ENCODE measurements around the gene NSMCE1. TPM values are rescaled to one million over a fixed set of nuclear protein-coding genes. Genes with fewer than 3 reads are reported as not detected.

NSMCE1 gene
- total RNA-seq, 1 donor from 2014 or later: 21.0 TPM

DNA sequence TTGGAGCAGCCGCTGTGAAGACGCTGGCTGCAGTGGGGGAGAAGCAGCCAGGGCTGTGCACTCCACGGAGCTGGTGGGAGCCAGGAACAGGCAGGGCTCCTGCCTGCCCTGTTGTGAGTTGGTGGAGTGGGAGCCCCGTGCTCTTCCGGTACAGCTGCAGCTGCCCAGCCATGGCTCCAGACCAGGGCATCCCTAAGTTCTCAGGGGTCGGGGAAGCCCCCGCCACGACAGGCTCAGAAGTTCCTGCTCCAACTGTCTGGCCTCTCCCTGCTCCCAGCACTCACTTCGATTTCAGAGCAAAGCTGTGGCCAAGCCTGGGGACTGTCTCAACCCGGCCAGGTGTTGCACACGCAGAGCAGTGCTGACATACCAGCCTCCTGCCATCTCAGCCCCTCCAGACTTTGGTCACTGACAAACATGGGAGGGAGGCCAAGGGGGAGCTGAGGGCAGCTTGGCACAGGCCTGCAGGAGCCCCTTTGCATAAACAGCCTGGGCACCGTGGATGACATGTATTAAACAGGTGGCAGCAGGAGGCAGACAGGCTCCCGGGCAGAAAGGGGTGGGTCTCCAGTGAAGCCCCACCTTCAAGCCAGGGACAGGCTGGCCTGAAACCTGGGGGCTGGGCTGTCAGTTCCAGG, 79.1 kb downstream of the NSMCE1 start:
- Mint-ChIP-seq H3K4me1 (ENCODE audit: unreplicated experiment) (no peaks in the 10 kb centered on the region), H3K9me3 (ENCODE audit: unreplicated experiment) (no peaks in the 10 kb centered on the region), H3K36me3 (ENCODE audit: low read depth, unreplicated experiment) (no peaks in the 10 kb centered on the region), H3K27ac (ENCODE audit: unreplicated experiment) (no peak overlapping the region), H3K27me3 (ENCODE audit: unreplicated experiment) (no peaks in the 10 kb centered on the region), H3K4me3 (ENCODE audit: unreplicated experiment) (no peak overlapping the region)
- TF ChIP-seq, protein P1, sequence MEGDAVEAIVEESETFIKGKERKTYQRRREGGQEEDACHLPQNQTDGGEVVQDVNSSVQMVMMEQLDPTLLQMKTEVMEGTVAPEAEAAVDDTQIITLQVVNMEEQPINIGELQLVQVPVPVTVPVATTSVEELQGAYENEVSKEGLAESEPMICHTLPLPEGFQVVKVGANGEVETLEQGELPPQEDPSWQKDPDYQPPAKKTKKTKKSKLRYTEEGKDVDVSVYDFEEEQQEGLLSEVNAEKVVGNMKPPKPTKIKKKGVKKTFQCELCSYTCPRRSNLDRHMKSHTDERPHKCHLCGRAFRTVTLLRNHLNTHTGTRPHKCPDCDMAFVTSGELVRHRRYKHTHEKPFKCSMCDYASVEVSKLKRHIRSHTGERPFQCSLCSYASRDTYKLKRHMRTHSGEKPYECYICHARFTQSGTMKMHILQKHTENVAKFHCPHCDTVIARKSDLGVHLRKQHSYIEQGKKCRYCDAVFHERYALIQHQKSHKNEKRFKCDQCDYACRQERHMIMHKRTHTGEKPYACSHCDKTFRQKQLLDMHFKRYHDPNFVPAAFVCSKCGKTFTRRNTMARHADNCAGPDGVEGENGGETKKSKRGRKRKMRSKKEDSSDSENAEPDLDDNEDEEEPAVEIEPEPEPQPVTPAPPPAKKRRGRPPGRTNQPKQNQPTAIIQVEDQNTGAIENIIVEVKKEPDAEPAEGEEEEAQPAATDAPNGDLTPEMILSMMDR (IDR thresholded peaks at IDR 0.05; ENCODE audit: unreplicated experiment): no peak
- no peak for DNase-seq (ENCODE audit: low spot score)

DNA sequence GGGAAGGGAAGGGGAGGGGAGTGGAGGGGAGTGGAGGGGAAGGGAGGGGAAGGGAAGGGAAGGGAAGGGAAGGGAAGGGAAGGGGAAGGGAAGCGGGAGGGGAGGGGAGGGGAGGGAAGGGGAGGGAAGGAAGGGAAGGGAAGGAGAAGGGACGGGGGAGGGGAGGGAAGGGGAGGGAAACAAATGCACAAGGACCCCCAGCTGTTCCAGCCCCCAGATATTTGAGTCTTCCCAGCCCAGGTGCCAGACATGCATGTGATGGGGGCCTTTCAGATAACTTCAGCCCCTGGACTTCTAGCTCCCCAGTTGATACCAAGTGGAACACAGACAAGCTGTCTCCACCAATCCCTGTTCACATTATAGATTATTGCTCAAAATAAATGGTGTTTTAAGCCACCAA, 79.9 kb downstream of the NSMCE1 start:
- Mint-ChIP-seq H3K27ac (ENCODE audit: unreplicated experiment) (no peak overlapping the region), H3K4me1 (ENCODE audit: unreplicated experiment) (no peaks in the 10 kb centered on the region), H3K9me3 (ENCODE audit: unreplicated experiment) (no peaks in the 10 kb centered on the region), H3K36me3 (ENCODE audit: low read depth, unreplicated experiment) (no peaks in the 10 kb centered on the region), H3K4me3 (ENCODE audit: unreplicated experiment) (peak overlapping the region; percentile 18), H3K27me3 (ENCODE audit: unreplicated experiment) (no peaks in the 10 kb centered on the region)
- TF ChIP-seq, protein P1 (IDR thresholded peaks at IDR 0.05; ENCODE audit: unreplicated experiment): no peak
- DNase-seq (ENCODE audit: low spot score): no peak

DNA sequence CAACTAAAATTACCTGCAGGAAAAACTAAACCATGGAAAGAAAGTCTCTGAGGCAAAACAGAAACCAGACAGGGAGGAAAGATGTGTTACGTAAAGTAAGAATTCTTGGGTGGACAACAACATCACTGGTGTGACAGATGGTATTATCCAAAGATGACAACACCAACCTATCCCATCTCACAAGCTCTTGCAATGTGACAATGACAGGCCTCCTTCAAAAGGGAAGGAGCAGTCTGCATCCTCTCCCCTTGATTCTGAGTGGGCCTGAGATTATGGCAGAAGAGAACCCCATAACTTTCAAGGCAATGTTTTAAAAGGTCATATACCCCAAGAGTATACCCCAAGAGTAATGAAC, 82.8 kb downstream of the NSMCE1 start:
- Mint-ChIP-seq H3K27ac (ENCODE audit: unreplicated experiment) (no peak overlapping the region), H3K27me3 (ENCODE audit: unreplicated experiment) (no peaks in the 10 kb centered on the region), H3K4me1 (ENCODE audit: unreplicated experiment) (no peaks in the 10 kb centered on the region), H3K36me3 (ENCODE audit: low read depth, unreplicated experiment) (no peaks in the 10 kb centered on the region), H3K4me3 (ENCODE audit: unreplicated experiment) (no peak overlapping the region), H3K9me3 (ENCODE audit: unreplicated experiment) (no peaks in the 10 kb centered on the region)
- DNase-seq (ENCODE audit: low spot score): no peak
- TF ChIP-seq, protein P1 (IDR thresholded peaks at IDR 0.05; ENCODE audit: unreplicated experiment): no peak

DNA sequence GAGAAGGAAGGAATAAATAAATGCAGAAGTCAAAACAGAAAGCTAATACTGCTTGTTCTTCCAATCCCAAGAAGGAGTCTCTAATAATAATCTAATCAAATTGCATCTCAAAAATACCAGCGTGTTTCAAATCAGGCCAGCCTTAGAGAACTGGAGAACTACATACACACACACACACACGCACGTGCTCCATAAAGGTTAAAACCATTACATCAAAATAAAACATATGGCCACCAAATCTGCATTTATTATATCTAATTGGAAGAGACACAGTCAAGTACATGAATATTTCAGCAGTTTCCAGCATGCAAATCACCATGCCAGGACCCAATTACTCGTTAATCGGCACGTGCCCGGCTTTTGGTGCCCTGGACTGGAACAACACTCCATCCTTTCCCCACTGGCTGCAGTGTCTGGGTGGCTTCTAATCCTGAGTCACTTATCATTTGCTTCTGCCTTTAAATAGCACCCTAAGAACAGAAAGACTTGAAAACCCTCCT, 85.6 kb downstream of the NSMCE1 start:
- H3K4me1 Mint-ChIP-seq (ENCODE audit: unreplicated experiment): peaks cover 12% of the 10 kb centered on the region

More for the DNA sequence above, 85.6 kb downstream of the NSMCE1 start:
- Mint-ChIP-seq H3K27me3 (ENCODE audit: unreplicated experiment) (peaks cover 4% of the 10 kb centered on the region), H3K36me3 (ENCODE audit: low read depth, unreplicated experiment) (no peaks in the 10 kb centered on the region), H3K4me3 (ENCODE audit: unreplicated experiment) (no peak overlapping the region), H3K27ac (ENCODE audit: unreplicated experiment) (no peak overlapping the region), H3K9me3 (ENCODE audit: unreplicated experiment) (no peaks in the 10 kb centered on the region)
- DNase-seq (ENCODE audit: low spot score): no peak
- TF ChIP-seq, protein P1 (IDR thresholded peaks at IDR 0.05; ENCODE audit: unreplicated experiment): no peak
